Colonic mucosa (tissue), 4 donors: ENCODE results near the gene GPR26. TPM values are rescaled to one million over a fixed set of nuclear protein-coding genes. Genes with fewer than 3 reads are reported as not detected.

Experiments used
- DNase-seq: peaks from one replicate; pipeline ENCODE4 v3.0.0-alpha.2; 2020
- H3K27ac ChIP-seq: fragments of 200-600 bp; one replicate; pipeline ENCODE4 v1.8.0; 2021
- H3K27me3 ChIP-seq: fragments of 200-600 bp; one replicate; pipeline ENCODE4 v1.8.0; 2021
- H3K36me3 ChIP-seq: fragments of 200-600 bp; one replicate; pipeline ENCODE4 v1.8.0; 2021
- H3K4me1 ChIP-seq: fragments of 200-600 bp; one replicate; pipeline ENCODE4 v1.8.0; 2021; ENCODE audit warnings: mild to moderate bottlenecking
- H3K4me3 ChIP-seq: fragments of 200-600 bp; one replicate; pipeline ENCODE4 v1.8.0; 2021
- H3K9ac ChIP-seq, 2 donors: one replicate each; pipeline ENCODE4 v1.7.0; 2013; ENCODE audit warnings: control low read depth in 2 of 2, low read depth in 2 of 2, low read length in 2 of 2
- H3K9me3 ChIP-seq: fragments of 200-600 bp; one replicate; pipeline ENCODE4 v1.8.0; 2021
- intact Hi-C: fragments of 100-400 bp; cut with DNase I; formaldehyde crosslinking; loops from one replicate; pipeline ENCODE4 v1.14.1; 2022
- total RNA-seq, 2 donors: library from RNA; stranded (reverse); fragmentation: NEBNext Ultra II Directional in 1 of 2; extraction: Animal tissue kit (Norgen Biotek cat#: 25700) in 1 of 2; gene quantifications; one replicate each; pipeline ENCODE4 v1.2.1, GENCODE V29; 2021
- TF ChIP-seq, protein P1 (sequence below): fragments of 200-600 bp; IDR thresholded peaks from one replicate; pipeline ENCODE4 v1.8.0; 2022; ENCODE audit warnings: antibody characterized with exemption, mild to moderate bottlenecking
- donor health status: healthy.
- donor health status: DM: no; HTN: no; CAD: no.
- donor health status: DM: no; HTN: no; CAD: no.

The GPR26 gene
- total RNA-seq, 2 donors from 2014 or later = not detected

DNA sequence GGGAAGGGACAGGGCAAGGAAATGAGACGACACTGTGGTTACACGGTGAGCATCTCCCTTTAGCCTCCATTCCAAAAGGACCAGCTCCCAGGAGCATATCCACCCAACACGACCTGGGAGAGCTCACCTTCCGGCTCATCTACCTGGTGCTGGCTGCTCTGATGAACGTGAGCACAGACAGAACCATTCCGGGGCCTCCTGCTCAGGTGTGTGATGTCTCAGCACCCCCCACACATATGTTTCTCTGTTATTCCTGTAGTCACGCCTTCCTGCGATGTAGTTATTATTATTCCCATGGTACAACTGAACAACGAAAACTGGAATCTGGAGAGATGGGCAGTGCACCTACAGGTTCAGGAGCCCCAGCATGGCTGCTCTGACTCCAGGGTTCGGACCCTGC is 20.5 kb upstream of the GPR26 start:
- Histone ChIP-seq H3K4me1 (no peaks in the 10 kb centered on the region), H3K36me3 (no peaks in the 10 kb centered on the region), H3K27ac (no peak overlapping the region), H3K27me3 (no peaks in the 10 kb centered on the region), H3K9ac (no peak overlapping the region), H3K9me3 (no peaks in the 10 kb centered on the region), H3K4me3 (no peak overlapping the region)
- TF ChIP-seq, protein P1, sequence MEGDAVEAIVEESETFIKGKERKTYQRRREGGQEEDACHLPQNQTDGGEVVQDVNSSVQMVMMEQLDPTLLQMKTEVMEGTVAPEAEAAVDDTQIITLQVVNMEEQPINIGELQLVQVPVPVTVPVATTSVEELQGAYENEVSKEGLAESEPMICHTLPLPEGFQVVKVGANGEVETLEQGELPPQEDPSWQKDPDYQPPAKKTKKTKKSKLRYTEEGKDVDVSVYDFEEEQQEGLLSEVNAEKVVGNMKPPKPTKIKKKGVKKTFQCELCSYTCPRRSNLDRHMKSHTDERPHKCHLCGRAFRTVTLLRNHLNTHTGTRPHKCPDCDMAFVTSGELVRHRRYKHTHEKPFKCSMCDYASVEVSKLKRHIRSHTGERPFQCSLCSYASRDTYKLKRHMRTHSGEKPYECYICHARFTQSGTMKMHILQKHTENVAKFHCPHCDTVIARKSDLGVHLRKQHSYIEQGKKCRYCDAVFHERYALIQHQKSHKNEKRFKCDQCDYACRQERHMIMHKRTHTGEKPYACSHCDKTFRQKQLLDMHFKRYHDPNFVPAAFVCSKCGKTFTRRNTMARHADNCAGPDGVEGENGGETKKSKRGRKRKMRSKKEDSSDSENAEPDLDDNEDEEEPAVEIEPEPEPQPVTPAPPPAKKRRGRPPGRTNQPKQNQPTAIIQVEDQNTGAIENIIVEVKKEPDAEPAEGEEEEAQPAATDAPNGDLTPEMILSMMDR = no peak
- intact Hi-C loops = no loop called here
- DNase-seq = no peak

DNA sequence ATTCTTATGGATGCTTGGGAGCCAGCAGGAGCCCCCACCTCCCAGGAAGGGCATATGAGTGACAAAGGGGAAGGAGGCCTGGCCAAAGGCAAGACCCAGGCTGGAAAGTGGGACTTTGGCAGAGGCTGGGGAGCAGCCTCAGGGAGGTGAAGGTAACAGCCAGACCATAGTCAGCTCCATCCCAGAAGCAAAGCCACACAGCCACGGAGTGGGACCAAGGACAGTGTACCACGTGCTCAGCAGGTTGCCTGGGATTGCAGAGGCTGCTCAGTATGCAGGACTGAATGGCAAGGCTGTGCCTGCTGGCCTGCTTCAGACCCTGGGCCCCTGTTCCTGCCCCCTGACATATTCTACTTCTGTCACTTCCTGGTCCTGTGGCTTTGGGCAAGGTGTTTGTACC is 17.6 kb upstream of the GPR26 start:
- no peak for DNase-seq
- intact Hi-C loops = no loop called here
- H3K4me1 ChIP-seq = no peaks in the 10 kb centered on the region
- TF ChIP-seq, protein P1 = no peak
- H3K36me3 ChIP-seq = no peaks in the 10 kb centered on the region
- no peak overlapping the region for H3K27ac ChIP-seq
- no peak overlapping the region for H3K9ac ChIP-seq
- no peaks in the 10 kb centered on the region for H3K27me3 ChIP-seq
- no peak overlapping the region for H3K4me3 ChIP-seq
- no peaks in the 10 kb centered on the region for H3K9me3 ChIP-seq

DNA sequence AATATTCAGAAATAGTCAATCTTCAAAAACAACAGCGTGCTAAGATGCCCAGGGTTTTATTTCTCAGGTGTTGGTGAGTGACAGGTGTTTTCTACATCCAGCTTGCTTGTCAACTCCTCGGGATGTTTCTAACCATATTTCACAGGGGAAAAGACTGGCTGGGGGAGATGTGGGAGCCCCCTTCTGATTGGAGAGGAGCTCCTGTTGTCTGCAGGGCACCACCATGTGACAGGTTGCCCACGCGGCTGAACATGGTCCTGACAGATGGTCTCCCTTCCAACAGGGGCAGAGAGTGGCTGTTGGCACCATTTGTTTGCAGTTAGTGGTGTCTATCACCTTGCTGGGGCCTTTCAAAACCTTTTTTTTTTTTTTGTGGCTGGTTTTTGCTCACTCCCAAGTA is 16.5 kb upstream of the GPR26 start:
- Histone ChIP-seq H3K27ac (no peak overlapping the region), H3K4me3 (no peak overlapping the region), H3K36me3 (no peaks in the 10 kb centered on the region), H3K9ac (no peak overlapping the region), H3K4me1 (no peaks in the 10 kb centered on the region), H3K9me3 (no peaks in the 10 kb centered on the region), H3K27me3 (no peaks in the 10 kb centered on the region)
- TF ChIP-seq, protein P1 = no peak
- DNase-seq = no peak
- intact Hi-C loops = no loop called here

DNA sequence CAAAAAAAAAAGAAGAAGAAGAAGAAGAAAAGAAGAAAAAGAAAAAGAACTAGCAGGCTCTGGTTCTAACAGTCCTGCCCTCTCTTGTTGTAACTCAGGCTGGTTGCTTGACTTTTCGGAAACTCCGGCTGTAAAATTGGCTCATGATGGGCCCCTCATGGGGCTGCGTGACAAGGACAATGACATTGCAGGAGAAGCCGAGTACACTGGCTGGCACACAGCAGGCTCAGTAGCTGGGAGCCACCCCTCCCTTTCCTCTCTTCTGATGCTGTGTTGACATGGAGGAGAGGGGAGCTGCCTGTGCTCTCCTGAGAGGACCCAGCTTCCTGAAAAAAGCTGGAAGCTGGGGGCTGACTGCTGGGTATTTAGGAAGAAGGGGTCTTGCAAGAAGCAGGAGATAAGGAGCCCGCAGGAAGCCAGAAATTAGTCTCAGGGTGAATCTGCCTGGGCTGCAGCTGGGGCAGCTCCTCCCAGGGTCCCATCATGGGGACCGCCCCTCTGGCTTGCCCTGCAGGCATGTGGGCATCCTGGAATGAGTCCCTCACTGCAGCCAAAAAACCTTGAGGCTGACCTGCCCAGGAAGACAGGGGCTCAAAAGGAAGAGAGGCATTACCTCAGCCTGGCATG is 14.6 kb upstream of the GPR26 start:
- TF ChIP-seq, protein P1 = no peak
- DNase-seq = no peak
- Histone ChIP-seq H3K27me3 (no peaks in the 10 kb centered on the region), H3K4me1 (no peaks in the 10 kb centered on the region), H3K9me3 (no peaks in the 10 kb centered on the region), H3K27ac (no peak overlapping the region), H3K9ac (no peak overlapping the region), H3K4me3 (no peak overlapping the region), H3K36me3 (no peaks in the 10 kb centered on the region)
- intact Hi-C loops = no loop called here

DNA sequence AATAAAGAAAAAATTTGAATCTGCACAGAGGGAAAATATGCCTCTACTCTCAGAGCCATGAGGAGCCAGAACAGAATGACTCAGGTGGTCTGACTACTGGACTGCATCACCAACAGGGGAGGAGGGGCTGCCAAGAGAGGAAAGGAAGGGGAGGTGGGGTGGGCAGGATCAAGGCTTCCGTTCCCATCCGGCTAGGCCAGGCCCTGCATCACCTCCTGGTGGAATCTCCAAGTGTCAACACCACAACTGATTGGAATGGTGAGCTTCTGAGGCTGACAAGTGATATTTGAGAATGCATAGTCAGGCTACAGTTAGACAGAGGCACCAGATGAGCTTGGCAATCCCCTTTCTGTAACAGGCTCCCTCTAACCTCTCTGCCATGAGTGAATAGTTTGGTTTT is 10.4 kb upstream of the GPR26 start:
- H3K9me3 ChIP-seq = no peaks in the 10 kb centered on the region
- no peak overlapping the region for H3K9ac ChIP-seq
- DNase-seq = no peak
- H3K27ac ChIP-seq = no peak overlapping the region
- TF ChIP-seq, protein P1 = no peak
- H3K36me3 ChIP-seq = no peaks in the 10 kb centered on the region
- H3K27me3 ChIP-seq = no peaks in the 10 kb centered on the region
- H3K4me1 ChIP-seq = no peaks in the 10 kb centered on the region
- intact Hi-C loops = no loop called here
- H3K4me3 ChIP-seq = no peak overlapping the region
